ENCODE data around the gene GPC3. TPM values are rescaled to one million over a fixed set of nuclear protein-coding genes. Genes with fewer than 3 reads are reported as not detected.
"Not testable (repeated sequence)": the region's sequence is repeated elsewhere in the genome, so short reads cannot be mapped to it uniquely, and the experiment has no call there.

GPC3 gene
- total RNA-seq = 192 TPM
- 22.1 TPM for polyA plus RNA-seq

GRCh38 chrX:133985164-133985966, at the start of gene GPC3:
Gene GPC3 (minus strand): TSS chrX:133985594.
- under 1% methylated on average over 87 of the region's 90 CpGs for WGBS
- no peak for DNase-seq (ENCODE audit: extremely low spot score)
- Histone ChIP-seq H3K36me3 (ENCODE audit: insufficient read depth) (no peaks in the 10 kb centered on the region), H3K4me1 (ENCODE audit: insufficient read depth) (no peaks in the 10 kb centered on the region), H3K4me3 (ENCODE audit: low read depth, low read length) (peak within 1 kb of the TSS; percentile 54), H3K27ac (ENCODE audit: low read depth) (no peak within 1 kb of the TSS)

- H3K4me1 ChIP-seq (ENCODE audit: insufficient read depth) = no peaks in the 10 kb centered on the region
- DNase-seq (ENCODE audit: extremely low spot score) = no peak
- H3K4me3 ChIP-seq (ENCODE audit: low read depth, low read length) = no peak overlapping the region
These were observed 47.0 kb upstream of the GPC3 start for GRCh38 chrX:134032441-134032840.

DNA sequence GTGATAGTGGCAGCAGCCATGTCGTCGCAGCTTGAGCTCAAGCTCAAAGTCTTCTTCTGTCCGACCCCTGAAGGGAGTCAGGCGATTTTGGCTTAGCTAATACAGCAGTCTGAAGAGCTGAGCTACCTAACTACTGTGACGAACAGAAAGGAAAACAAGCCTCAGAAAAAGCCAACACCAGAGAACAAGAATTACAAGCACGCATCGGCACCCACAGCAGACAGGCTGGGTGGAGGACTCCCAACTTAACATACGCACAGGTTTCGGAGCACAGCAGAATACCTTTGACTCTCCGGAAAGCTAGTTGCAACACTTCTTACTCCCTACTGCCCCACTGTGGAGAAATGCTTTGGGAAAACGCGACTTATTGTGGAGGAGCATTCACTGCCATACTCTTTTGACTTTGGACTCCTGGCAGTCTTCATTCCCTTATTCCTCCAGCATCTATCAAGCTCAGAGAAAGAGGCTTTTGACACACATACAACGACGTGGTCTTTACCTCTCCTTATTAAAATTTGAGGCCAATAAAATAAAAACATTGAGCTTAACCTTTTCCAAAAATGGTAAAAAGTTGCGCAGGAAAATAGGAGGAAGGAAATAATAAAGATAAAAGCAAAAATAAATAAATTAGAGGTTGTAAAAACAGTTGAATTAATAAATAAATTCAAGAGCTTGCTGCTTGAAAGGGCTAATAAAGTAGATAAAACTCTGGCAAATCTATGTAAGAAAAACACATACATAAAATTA, 41.3 kb upstream of the GPC3 start:
- 10% methylated on average over 15 of the region's 15 CpGs for WGBS
- Histone ChIP-seq H3K4me1 (ENCODE audit: insufficient read depth) (no peaks in the 10 kb centered on the region), H3K4me3 (ENCODE audit: low read depth, low read length) (no peak overlapping the region), H3K27ac (ENCODE audit: low read depth) (no peak overlapping the region), H3K36me3 (ENCODE audit: insufficient read depth) (no peaks in the 10 kb centered on the region)
- DNase-seq (ENCODE audit: extremely low spot score) = peak; percentile 52

More at GRCh38 chrX:134032441-134032840, 47.0 kb upstream of the GPC3 start:
- Histone ChIP-seq H3K27ac (ENCODE audit: low read depth) (no peak overlapping the region), H3K36me3 (ENCODE audit: insufficient read depth) (no peaks in the 10 kb centered on the region)

DNA sequence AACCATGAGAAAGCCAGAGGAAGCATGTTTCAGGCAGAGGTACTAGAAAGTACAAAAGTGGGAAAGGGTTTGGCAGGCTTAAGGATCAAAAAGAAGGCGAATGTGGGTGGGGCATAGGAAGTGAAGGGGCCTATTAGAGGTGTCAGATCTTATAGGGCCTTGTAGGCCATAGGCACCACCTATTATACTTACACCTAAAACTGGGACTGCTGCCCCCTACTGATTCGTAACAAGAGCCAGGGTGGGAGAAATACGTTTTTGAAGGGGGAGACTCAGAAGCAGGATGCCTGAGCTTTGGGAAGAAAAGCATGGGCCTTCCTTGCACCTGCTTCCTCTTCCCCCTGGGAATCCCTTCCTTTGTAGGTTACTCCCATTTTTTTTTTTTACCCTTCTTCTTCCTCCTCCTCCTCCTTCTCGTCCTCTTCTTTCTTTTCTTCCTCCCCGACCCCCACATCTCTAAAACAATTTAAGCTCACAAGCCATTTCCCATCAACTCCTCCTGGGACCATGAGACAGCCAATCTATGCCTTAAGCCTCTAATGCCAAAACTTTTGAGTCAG, 40.7 kb upstream of the GPC3 start:
- Histone ChIP-seq H3K4me3 (ENCODE audit: low read depth, low read length) (no peak overlapping the region), H3K4me1 (ENCODE audit: insufficient read depth) (no peaks in the 10 kb centered on the region), H3K27ac (ENCODE audit: low read depth) (no peak overlapping the region), H3K36me3 (ENCODE audit: insufficient read depth) (no peaks in the 10 kb centered on the region)
- DNase-seq (ENCODE audit: extremely low spot score) = no peak
- 59% methylated on average over 5 of the region's 5 CpGs for WGBS

DNA sequence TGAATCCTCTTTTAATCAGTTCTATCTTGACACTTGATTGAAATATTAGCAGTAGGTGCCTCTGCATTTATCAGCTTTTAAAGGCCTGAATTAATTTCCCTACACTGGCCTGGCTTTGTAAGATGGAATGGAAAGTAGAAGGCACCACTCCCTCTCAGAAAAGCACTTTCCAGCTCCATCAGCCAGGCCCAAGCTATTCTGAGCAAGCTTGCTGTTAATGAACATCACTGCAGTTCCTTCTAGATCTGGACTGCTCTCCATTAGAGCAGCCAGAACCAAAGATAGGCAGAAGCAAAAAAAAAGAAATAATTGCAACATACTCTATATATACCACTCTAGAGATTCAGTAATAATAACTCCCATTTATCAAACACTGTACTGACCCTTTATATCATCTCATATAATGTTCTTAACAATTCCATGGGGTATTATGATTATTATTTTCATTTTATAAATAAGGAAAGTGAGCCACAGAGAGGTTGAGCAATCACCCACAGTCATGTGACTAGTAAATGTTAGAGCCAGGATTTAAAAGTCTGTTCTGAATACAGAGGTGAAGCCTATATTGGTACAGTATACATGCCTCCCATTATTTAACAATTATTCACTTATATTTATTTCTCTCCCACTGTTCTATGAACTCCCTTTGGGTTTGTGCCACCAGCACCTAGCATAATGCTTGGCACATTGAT, 39.4 kb upstream of the GPC3 start:
- no peak for DNase-seq (ENCODE audit: extremely low spot score)
- H3K36me3 ChIP-seq (ENCODE audit: insufficient read depth) = no peaks in the 10 kb centered on the region
- no peaks in the 10 kb centered on the region for H3K4me1 ChIP-seq (ENCODE audit: insufficient read depth)
- H3K4me3 ChIP-seq (ENCODE audit: low read depth, low read length) = no peak overlapping the region
- no peak overlapping the region for H3K27ac ChIP-seq (ENCODE audit: low read depth)

DNA sequence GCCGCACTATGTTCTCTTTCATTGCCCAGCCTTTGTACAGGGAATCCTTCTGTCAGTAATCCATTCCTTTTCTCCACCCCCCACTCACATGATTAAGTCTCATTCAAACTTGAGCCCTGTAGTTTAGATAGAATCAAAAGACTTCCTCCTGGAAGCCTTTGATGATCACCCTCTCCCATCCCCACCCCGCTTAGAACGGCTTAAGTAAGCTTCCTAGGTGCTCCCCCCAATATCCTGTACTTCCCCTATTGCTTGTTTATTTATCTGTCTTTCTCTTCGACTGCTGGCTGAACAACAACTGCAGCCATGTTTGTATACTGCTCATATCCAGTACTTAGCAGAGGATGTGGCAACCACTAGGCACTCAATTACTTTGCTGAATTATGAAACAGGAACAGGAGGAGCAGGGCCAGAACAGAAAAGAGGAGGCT, 38.5 kb upstream of the GPC3 start:
- Histone ChIP-seq H3K4me1 (ENCODE audit: insufficient read depth) (no peaks in the 10 kb centered on the region), H3K36me3 (ENCODE audit: insufficient read depth) (no peaks in the 10 kb centered on the region), H3K27ac (ENCODE audit: low read depth) (no peak overlapping the region), H3K4me3 (ENCODE audit: low read depth, low read length) (no peak overlapping the region)
- DNase-seq (ENCODE audit: extremely low spot score) = no peak
- WGBS = 59% methylated on average over 4 of the region's 4 CpGs

DNA sequence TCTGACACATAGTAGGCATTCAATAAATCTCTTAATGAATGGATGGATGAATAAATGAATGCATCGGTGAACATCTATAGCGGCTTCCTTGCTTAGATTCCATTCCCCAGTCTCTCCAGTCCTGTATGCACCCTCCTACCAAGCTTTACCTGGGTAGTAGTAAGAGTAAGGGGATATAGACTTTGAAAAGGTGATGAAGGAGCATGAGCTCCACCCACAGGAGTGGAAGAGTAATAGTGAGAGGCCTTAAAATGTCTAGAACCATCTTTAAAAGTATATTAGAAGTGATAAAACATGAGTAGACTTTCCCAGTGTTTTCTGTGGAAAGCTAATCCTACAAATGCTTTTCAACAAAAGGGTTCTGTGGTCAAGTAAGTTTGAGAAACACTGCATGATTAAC, 35.5 kb upstream of the GPC3 start:
- Histone ChIP-seq H3K27ac (ENCODE audit: low read depth) (no peak overlapping the region), H3K36me3 (ENCODE audit: insufficient read depth) (no peaks in the 10 kb centered on the region), H3K4me3 (ENCODE audit: low read depth, low read length) (no peak overlapping the region), H3K4me1 (ENCODE audit: insufficient read depth) (no peaks in the 10 kb centered on the region)
- WGBS = 96% methylated on average over 2 of the region's 2 CpGs
- no peak for DNase-seq (ENCODE audit: extremely low spot score)

DNA sequence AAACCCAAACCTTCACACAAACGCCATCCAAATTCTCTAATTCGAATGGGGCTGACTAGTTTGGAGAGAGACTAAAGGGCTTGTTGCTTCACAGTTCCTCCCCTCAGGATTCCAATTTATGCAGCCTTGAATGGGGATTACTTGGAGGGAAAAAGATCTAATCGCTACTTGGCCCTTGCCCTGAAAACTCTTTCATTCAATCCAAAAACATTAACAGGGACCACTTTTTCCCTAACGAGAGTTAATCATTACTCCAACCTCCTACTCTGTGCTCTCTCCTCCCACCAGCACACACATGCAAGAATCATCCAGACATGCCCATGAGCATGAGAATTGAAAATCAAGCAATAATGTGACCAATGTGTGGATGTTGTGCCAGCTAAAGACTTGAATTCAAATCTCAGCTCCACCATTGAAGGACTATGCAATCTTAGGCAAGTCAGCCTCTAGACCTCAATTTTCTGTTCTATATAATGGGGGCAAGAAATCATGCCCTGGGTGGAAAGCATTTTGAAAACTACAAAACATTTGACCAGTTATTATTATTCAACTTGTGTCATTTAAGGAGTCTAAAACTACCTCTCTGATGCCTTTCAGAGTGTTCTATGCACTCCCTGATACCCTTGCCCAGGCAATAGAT, 34.3 kb upstream of the GPC3 start:
- Histone ChIP-seq H3K4me1 (ENCODE audit: insufficient read depth) (no peaks in the 10 kb centered on the region), H3K36me3 (ENCODE audit: insufficient read depth) (no peaks in the 10 kb centered on the region), H3K27ac (ENCODE audit: low read depth) (no peak overlapping the region), H3K4me3 (ENCODE audit: low read depth, low read length) (no peak overlapping the region)
- 71% methylated on average over 4 of the region's 4 CpGs for WGBS
- no peak for DNase-seq (ENCODE audit: extremely low spot score)

GRCh38 chrX:134016309-134016708, 30.9 kb upstream of the GPC3 start:
- not testable (repeated sequence) for H3K4me1 ChIP-seq (ENCODE audit: insufficient read depth); DNase-seq (ENCODE audit: extremely low spot score); H3K36me3 ChIP-seq (ENCODE audit: insufficient read depth); H3K27ac ChIP-seq (ENCODE audit: low read depth); H3K4me3 ChIP-seq (ENCODE audit: low read depth, low read length)
- 98% methylated on average over 1 of the region's 1 CpG for WGBS

- H3K4me1 ChIP-seq (ENCODE audit: insufficient read depth); DNase-seq (ENCODE audit: extremely low spot score); H3K36me3 ChIP-seq (ENCODE audit: insufficient read depth); H3K27ac ChIP-seq (ENCODE audit: low read depth); H3K4me3 ChIP-seq (ENCODE audit: low read depth, low read length): not testable (repeated sequence)
- 75% methylated on average over 2 of the region's 3 CpGs for WGBS
These were observed 30.1 kb upstream of the GPC3 start for GRCh38 chrX:134015510-134015909.

GRCh38 chrX:134013524-134013923, 28.1 kb upstream of the GPC3 start:
- H3K4me1 ChIP-seq (ENCODE audit: insufficient read depth) = no peaks in the 10 kb centered on the region
- H3K36me3 ChIP-seq (ENCODE audit: insufficient read depth) = no peaks in the 10 kb centered on the region
- H3K4me3 ChIP-seq (ENCODE audit: low read depth, low read length) = no peak overlapping the region
- DNase-seq (ENCODE audit: extremely low spot score) = no peak
- H3K27ac ChIP-seq (ENCODE audit: low read depth) = no peak overlapping the region
- WGBS = 62% methylated on average over 4 of the region's 4 CpGs

DNA sequence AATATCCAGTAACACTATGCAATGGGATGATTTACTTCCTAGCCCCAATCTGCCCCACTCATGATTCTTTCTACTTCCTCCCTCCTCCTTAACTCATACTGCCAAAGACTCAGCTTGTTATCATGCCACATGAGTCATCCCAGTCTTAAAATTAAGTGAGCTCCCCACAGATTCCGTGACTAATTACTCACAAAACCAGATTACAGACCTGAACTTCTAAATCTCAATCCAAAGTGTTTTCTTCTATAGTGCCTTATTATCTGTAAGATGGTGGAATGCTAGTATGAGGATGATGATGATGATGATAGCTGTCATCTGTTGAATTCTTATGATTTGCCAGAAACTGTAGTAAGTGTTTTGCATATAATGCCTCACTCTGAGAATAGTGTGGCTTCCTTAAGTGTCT, 27.7 kb upstream of the GPC3 start:
- no peak overlapping the region for H3K27ac ChIP-seq (ENCODE audit: low read depth)
- no peak overlapping the region for H3K4me3 ChIP-seq (ENCODE audit: low read depth, low read length)
- WGBS = 23% methylated on average over 1 of the region's 1 CpG
- DNase-seq (ENCODE audit: extremely low spot score) = no peak
- no peaks in the 10 kb centered on the region for H3K36me3 ChIP-seq (ENCODE audit: insufficient read depth)
- no peaks in the 10 kb centered on the region for H3K4me1 ChIP-seq (ENCODE audit: insufficient read depth)

GRCh38 chrX:134010690-134011089, 25.3 kb upstream of the GPC3 start:
- H3K4me1 ChIP-seq (ENCODE audit: insufficient read depth) = no peaks in the 10 kb centered on the region
- 86% methylated on average over 1 of the region's 1 CpG for WGBS
- DNase-seq (ENCODE audit: extremely low spot score) = no peak
- H3K36me3 ChIP-seq (ENCODE audit: insufficient read depth) = no peaks in the 10 kb centered on the region
- no peak overlapping the region for H3K4me3 ChIP-seq (ENCODE audit: low read depth, low read length)
- H3K27ac ChIP-seq (ENCODE audit: low read depth) = no peak overlapping the region
